Fibroblast of pulmonary artery (primary cell): ENCODE results near the gene MRPL45.

Experiments
- DNase-seq: peaks from one replicate; pipeline ENCODE4 v3.0.0-alpha.2; 2010; ENCODE audit warnings: low read depth
- H3K4me3 ChIP-seq: replicated peaks from 2 replicates; pipeline ENCODE4 v1.5.1; 2011; ENCODE audit warnings: low read depth, mild to moderate bottlenecking, control low read depth, low read length, moderate library complexity
- TF ChIP-seq, protein P1 (sequence below): IDR thresholded peaks from 2 replicates; pipeline ENCODE4 v1.5.1; 2011; ENCODE audit warnings: mild to moderate bottlenecking, control low read depth, low read length, inconsistent platforms; ENCODE audit errors: missing control alignments

The MRPL45 gene

DNA sequence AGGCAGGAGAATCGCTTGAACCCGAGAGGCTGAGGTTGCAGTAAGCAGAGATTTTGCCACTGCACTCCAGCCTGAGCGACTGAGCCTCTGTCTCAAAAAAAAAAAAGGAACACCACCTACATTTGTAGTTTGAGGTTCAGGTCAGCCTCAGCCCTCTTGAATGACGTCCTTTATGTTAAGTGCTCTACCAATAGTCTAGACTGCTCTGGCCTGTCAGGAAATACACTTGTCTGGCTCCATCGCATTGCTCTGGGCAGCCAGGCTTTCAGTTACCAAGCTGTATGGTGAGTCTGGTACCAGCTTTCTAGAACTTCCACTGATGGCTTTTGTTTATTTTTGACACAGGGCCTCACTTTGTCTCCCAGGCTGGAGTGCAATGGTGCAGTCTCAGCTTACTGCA, 66.0 kb downstream of the MRPL45 start:
- TF ChIP-seq, protein P1, sequence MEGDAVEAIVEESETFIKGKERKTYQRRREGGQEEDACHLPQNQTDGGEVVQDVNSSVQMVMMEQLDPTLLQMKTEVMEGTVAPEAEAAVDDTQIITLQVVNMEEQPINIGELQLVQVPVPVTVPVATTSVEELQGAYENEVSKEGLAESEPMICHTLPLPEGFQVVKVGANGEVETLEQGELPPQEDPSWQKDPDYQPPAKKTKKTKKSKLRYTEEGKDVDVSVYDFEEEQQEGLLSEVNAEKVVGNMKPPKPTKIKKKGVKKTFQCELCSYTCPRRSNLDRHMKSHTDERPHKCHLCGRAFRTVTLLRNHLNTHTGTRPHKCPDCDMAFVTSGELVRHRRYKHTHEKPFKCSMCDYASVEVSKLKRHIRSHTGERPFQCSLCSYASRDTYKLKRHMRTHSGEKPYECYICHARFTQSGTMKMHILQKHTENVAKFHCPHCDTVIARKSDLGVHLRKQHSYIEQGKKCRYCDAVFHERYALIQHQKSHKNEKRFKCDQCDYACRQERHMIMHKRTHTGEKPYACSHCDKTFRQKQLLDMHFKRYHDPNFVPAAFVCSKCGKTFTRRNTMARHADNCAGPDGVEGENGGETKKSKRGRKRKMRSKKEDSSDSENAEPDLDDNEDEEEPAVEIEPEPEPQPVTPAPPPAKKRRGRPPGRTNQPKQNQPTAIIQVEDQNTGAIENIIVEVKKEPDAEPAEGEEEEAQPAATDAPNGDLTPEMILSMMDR = no peak
- DNase-seq = no peak
- H3K4me3 ChIP-seq = no peak overlapping the region

- no peak overlapping the region for H3K4me3 ChIP-seq
- no peak for DNase-seq
- TF ChIP-seq, protein P1 = no peak
Observed at GRCh38 chr17:38364741-38365140, 67.8 kb downstream of the MRPL45 start.

- no peak for DNase-seq
- TF ChIP-seq, protein P1 = no peak
- no peak overlapping the region for H3K4me3 ChIP-seq
Observed at GRCh38 chr17:38369124-38369886, 72.3 kb downstream of the MRPL45 start.
